HepG2 (cell line): ENCODE results near the gene CIROP. TPM values are rescaled to one million over a fixed set of nuclear protein-coding genes. Genes with fewer than 3 reads are reported as not detected.

Experiments used
- ATF7-NPFF ChIP-seq: sonication (generic); formaldehyde crosslinking; IDR thresholded peaks from 2 replicates; pipeline ENCODE4 v1.8.1; 2023; ENCODE audit warnings: mild to moderate bottlenecking, low read depth, missing genetic modification reagents, moderate library complexity
- MYNN ChIP-seq: sonication (generic); formaldehyde crosslinking; IDR thresholded peaks from 2 replicates; pipeline ENCODE4 v1.4.0; 2020; ENCODE audit warnings: mild to moderate bottlenecking, low read depth, missing genetic modification reagents
- POLR2G ChIP-seq: fragments of 200-400 bp; formaldehyde crosslinking; IDR thresholded peaks from 2 replicates; pipeline ENCODE4 v1.6.1; 2018; ENCODE audit warnings: mild to moderate bottlenecking, low read depth, low read length, moderate library complexity
- RBFOX2 ChIP-seq: fragments of 200-400 bp; formaldehyde crosslinking; IDR thresholded peaks from 2 replicates; pipeline ENCODE4 v1.6.1; 2017; ENCODE audit warnings: low read depth, mild to moderate bottlenecking, low read length
- SMAD1 ChIP-seq: sonication (generic); formaldehyde crosslinking; IDR thresholded peaks from 2 replicates; pipeline ENCODE4 v1.4.0; 2020; ENCODE audit warnings: missing genetic modification reagents, low read depth, mild to moderate bottlenecking, borderline replicate concordance
- SMAD3 ChIP-seq: sonication (generic); formaldehyde crosslinking; IDR thresholded peaks from 2 replicates; pipeline ENCODE4 v1.4.0; 2020; ENCODE audit warnings: missing genetic modification reagents
- TFAP4 ChIP-seq: sonication (generic); IDR thresholded peaks from 2 replicates; pipeline ENCODE4 v1.6.1; 2016; ENCODE audit warnings: low read depth, borderline replicate concordance
- ZFP41 ChIP-seq: sonication (generic); formaldehyde crosslinking; IDR thresholded peaks from 2 replicates; pipeline ENCODE4 v1.4.0; 2020; ENCODE audit warnings: mild to moderate bottlenecking, missing genetic modification reagents, borderline replicate concordance
- ZNF205 ChIP-seq: IDR thresholded peaks from 2 replicates; pipeline ENCODE4 v1.6.1; 2018; ENCODE audit warnings: missing biosample characterization, missing genetic modification reagents
- ZNF350 ChIP-seq: sonication (generic); formaldehyde crosslinking; IDR thresholded peaks from 2 replicates; pipeline ENCODE4 v1.4.0; 2020; ENCODE audit warnings: mild to moderate bottlenecking, low read depth, missing genetic modification reagents, borderline replicate concordance
- ZNF598 ChIP-seq: sonication (generic); formaldehyde crosslinking; IDR thresholded peaks from 2 replicates; pipeline ENCODE4 v1.5.1; 2020; ENCODE audit warnings: mild to moderate bottlenecking, missing genetic modification reagents, borderline replicate concordance
- ZNF619 ChIP-seq: sonication (generic); formaldehyde crosslinking; IDR thresholded peaks from 2 replicates; pipeline ENCODE4 v1.4.0; 2020; ENCODE audit warnings: mild to moderate bottlenecking, missing genetic modification reagents
- ZNF652 ChIP-seq: IDR thresholded peaks from 2 replicates; pipeline ENCODE4 v1.6.1; 2016; ENCODE audit warnings: low read depth, borderline replicate concordance
- ZXDC ChIP-seq: sonication (generic); formaldehyde crosslinking; IDR thresholded peaks from 2 replicates; pipeline ENCODE4 v1.5.0; 2020; ENCODE audit warnings: mild to moderate bottlenecking, missing genetic modification reagents
- polyA plus RNA-seq, 8 experiments: library from polyadenylated mRNA; depleted of rRNA in 3 of 8; stranded (reverse) in 7 of 8; unstranded in 1 of 8; fragments of >200 nt; fragmentation: Illumina TruSeq in 4 of 8; extraction: Trizol in 4 of 8; gene quantifications; 2 replicates each; pipeline versions ENCODE4 v1.2.1 to v1.2.3, GENCODE V29; 2011 to 2016; ENCODE audit warnings: low read depth in 4 of 8, missing spikeins in 1 of 8, mixed read lengths in 1 of 8; ENCODE audit not compliant: insufficient read depth in 1 of 8
- total RNA-seq, 5 experiments: library from RNA; depleted of rRNA; stranded (reverse); fragments of >200 nt; fragmentation: Illumina TruSeq; extraction: Trizol; gene quantifications; 2 replicates each; pipeline ENCODE4 v1.2.3, GENCODE V29; 2016; ENCODE audit warnings: low read depth in 1 of 5
- TF ChIP-seq, protein P1 (sequence below): fragments of 450-650 bp; IDR thresholded peaks from 2 replicates; pipeline ENCODE4 v1.6.1; 2017; ENCODE audit warnings: mild to moderate bottlenecking
- TF ChIP-seq, protein P2 (sequence below): IDR thresholded peaks from 2 replicates; pipeline ENCODE4 v1.4.0; 2020; ENCODE audit warnings: mild to moderate bottlenecking, missing genetic modification reagents
- TF ChIP-seq, protein P3 (sequence below): sonication (generic); formaldehyde crosslinking; IDR thresholded peaks from 2 replicates; pipeline ENCODE4 v1.4.0; 2020; ENCODE audit warnings: mild to moderate bottlenecking, missing genetic modification reagents

CIROP gene
- total and polyA plus RNA-seq, 2 of the 13 experiments (the other 11 are each of a cell fraction or from before 2014, with no cell fraction given): 0.07 TPM; not detected in 1

DNA sequence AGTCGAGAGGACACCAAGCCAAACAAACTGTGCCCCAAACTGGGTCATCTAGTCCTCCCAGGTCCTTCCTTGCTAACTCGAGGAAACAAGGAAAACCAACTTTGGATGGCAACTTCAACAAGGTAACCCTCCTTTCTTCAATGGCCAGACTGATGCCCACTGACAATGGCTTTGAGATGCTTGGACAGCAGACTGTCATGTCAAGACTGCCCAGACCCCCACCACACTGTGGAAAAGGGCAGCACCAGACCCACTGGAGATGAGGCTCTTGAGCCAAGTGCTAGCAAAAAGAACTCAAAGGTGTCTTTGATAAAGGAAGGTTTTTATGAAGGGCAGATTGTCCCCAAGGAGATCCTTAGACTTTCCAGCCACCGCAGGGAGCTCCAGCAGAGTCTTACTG is 38.4 kb downstream of the CIROP start (continued):
- TF ChIP-seq ZNF598 (CRISPR knock-in tag): 0 out of 2 replicates have a peak, but pooled peaks have one; percentile 44
- TF ChIP-seq RBFOX2: peak; percentile 53; the same call in 1 of the 2 replicates
- no peak for TF ChIP-seq ATF7-NPFF (CRISPR knock-in tag)
- TF ChIP-seq ZNF652 (CRISPR knock-in tag): no peak
- TF ChIP-seq, protein P1, sequence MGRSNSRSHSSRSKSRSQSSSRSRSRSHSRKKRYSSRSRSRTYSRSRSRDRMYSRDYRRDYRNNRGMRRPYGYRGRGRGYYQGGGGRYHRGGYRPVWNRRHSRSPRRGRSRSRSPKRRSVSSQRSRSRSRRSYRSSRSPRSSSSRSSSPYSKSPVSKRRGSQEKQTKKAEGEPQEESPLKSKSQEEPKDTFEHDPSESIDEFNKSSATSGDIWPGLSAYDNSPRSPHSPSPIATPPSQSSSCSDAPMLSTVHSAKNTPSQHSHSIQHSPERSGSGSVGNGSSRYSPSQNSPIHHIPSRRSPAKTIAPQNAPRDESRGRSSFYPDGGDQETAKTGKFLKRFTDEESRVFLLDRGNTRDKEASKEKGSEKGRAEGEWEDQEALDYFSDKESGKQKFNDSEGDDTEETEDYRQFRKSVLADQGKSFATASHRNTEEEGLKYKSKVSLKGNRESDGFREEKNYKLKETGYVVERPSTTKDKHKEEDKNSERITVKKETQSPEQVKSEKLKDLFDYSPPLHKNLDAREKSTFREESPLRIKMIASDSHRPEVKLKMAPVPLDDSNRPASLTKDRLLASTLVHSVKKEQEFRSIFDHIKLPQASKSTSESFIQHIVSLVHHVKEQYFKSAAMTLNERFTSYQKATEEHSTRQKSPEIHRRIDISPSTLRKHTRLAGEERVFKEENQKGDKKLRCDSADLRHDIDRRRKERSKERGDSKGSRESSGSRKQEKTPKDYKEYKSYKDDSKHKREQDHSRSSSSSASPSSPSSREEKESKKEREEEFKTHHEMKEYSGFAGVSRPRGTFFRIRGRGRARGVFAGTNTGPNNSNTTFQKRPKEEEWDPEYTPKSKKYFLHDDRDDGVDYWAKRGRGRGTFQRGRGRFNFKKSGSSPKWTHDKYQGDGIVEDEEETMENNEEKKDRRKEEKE: no peak
- TF ChIP-seq ZNF619 (CRISPR knock-in tag): peak; percentile 41; the same call in 1 of the 2 replicates
- TF ChIP-seq MYNN (CRISPR knock-in tag): no peak
- TF ChIP-seq SMAD1 (CRISPR knock-in tag): no peak
- TF ChIP-seq, protein P2, sequence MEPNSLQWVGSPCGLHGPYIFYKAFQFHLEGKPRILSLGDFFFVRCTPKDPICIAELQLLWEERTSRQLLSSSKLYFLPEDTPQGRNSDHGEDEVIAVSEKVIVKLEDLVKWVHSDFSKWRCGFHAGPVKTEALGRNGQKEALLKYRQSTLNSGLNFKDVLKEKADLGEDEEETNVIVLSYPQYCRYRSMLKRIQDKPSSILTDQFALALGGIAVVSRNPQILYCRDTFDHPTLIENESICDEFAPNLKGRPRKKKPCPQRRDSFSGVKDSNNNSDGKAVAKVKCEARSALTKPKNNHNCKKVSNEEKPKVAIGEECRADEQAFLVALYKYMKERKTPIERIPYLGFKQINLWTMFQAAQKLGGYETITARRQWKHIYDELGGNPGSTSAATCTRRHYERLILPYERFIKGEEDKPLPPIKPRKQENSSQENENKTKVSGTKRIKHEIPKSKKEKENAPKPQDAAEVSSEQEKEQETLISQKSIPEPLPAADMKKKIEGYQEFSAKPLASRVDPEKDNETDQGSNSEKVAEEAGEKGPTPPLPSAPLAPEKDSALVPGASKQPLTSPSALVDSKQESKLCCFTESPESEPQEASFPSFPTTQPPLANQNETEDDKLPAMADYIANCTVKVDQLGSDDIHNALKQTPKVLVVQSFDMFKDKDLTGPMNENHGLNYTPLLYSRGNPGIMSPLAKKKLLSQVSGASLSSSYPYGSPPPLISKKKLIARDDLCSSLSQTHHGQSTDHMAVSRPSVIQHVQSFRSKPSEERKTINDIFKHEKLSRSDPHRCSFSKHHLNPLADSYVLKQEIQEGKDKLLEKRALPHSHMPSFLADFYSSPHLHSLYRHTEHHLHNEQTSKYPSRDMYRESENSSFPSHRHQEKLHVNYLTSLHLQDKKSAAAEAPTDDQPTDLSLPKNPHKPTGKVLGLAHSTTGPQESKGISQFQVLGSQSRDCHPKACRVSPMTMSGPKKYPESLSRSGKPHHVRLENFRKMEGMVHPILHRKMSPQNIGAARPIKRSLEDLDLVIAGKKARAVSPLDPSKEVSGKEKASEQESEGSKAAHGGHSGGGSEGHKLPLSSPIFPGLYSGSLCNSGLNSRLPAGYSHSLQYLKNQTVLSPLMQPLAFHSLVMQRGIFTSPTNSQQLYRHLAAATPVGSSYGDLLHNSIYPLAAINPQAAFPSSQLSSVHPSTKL: no peak
- TF ChIP-seq TFAP4: no peak
- peak; percentile 48; the same call in 1 of the 2 replicates for TF ChIP-seq POLR2G
- peak; percentile 40; the same call in 1 of the 2 replicates for TF ChIP-seq ZFP41 (CRISPR knock-in tag)
- no peak for TF ChIP-seq SMAD3 (CRISPR knock-in tag)
- no peak for TF ChIP-seq ZXDC (CRISPR knock-in tag)
- TF ChIP-seq ZNF205: no peak
- TF ChIP-seq ZNF350 (CRISPR knock-in tag): 0 out of 2 replicates have a peak, but pooled peaks have one; percentile 33
- TF ChIP-seq, protein P3, sequence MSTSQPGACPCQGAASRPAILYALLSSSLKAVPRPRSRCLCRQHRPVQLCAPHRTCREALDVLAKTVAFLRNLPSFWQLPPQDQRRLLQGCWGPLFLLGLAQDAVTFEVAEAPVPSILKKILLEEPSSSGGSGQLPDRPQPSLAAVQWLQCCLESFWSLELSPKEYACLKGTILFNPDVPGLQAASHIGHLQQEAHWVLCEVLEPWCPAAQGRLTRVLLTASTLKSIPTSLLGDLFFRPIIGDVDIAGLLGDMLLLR (CRISPR knock-in tag): no peak
